Measurements from ENCODE around the gene ZBTB7C. TPM values are rescaled to one million over a fixed set of nuclear protein-coding genes. Genes with fewer than 3 reads are reported as not detected.

Gene ZBTB7C
- total and polyA plus RNA-seq, 10 of the 15 experiments (the other 5 are each of a cell fraction or from before 2014, with no cell fraction given): under 0.01 to 0.08 (median 0.01) TPM; not detected in 7

GRCh38 chr18:48040457-48041110 is 368.6 kb downstream of the ZBTB7C start (continued):
- TF ChIP-seq, protein P1, sequence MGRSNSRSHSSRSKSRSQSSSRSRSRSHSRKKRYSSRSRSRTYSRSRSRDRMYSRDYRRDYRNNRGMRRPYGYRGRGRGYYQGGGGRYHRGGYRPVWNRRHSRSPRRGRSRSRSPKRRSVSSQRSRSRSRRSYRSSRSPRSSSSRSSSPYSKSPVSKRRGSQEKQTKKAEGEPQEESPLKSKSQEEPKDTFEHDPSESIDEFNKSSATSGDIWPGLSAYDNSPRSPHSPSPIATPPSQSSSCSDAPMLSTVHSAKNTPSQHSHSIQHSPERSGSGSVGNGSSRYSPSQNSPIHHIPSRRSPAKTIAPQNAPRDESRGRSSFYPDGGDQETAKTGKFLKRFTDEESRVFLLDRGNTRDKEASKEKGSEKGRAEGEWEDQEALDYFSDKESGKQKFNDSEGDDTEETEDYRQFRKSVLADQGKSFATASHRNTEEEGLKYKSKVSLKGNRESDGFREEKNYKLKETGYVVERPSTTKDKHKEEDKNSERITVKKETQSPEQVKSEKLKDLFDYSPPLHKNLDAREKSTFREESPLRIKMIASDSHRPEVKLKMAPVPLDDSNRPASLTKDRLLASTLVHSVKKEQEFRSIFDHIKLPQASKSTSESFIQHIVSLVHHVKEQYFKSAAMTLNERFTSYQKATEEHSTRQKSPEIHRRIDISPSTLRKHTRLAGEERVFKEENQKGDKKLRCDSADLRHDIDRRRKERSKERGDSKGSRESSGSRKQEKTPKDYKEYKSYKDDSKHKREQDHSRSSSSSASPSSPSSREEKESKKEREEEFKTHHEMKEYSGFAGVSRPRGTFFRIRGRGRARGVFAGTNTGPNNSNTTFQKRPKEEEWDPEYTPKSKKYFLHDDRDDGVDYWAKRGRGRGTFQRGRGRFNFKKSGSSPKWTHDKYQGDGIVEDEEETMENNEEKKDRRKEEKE (IDR thresholded peaks at IDR 0.05): no peak

DNA sequence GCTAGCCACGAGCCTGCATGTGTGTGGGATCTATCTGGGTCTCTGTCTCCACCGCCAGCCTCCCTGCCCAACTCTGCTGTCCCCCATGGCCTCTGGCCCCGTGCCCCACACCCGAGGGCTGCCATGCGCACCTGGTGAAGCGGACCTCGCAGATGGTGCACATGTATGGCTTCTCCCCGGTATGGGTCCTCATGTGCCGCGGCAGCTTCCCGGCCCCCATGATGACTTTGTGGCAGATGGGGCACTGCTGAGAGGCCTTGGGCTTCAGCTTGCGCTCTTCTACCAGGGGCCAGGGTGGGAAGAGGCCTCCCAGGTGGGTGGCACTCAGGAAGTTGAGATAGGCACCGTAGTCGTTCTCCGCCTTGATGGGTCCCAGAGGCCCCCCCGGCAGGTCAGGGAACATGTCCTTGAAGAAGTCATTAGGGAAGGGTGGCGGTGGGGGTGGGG is 369.4 kb downstream of the ZBTB7C start:
- no peaks in the 10 kb centered on the region for H3K9me3 ChIP-seq (replicated peaks; ENCODE audit: control insufficient read depth, insufficient read depth, low read length)
- BruUV-seq (replicated peaks): no TSS peak
- H3K4me3 ChIP-seq: no peak overlapping the region
- DNase-seq (ENCODE audit: low read depth, low spot score): no peak
- ChIA-PET SMC1A (ENCODE audit: uncharacterized antibody, unreplicated experiment) (no interaction called here), RAD21 (ENCODE audit: unreplicated experiment) (no interaction called here), POLR2A (no interaction called here), CTCF (no interaction called here)
- H3K9ac ChIP-seq (ENCODE audit: control insufficient read depth, insufficient read depth, low read length): no peak overlapping the region
- H3K36me3 ChIP-seq (ENCODE audit: control insufficient read depth in 2 of 2, insufficient read depth in 2 of 2, low read length in 1 of 2): no peaks in the 10 kb centered on the region
- in situ Hi-C loops (cut with MboI) (no loop called here), intact Hi-C loops (cut with micrococcal nuclease; ENCODE audit: unreplicated experiment) (no loop called here)
- TF ChIP-seq SIX5 (IDR thresholded peaks at IDR 0.05; ENCODE audit: low read depth, low read length, severe bottlenecking) (no peak), BHLHE40 (IDR thresholded peaks at IDR 0.05; ENCODE audit: borderline replicate concordance in 1 of 2, low read depth in 2 of 2, low read length in 1 of 2) (no peak), TARDBP (IDR thresholded peaks at IDR 0.05; ENCODE audit: borderline replicate concordance) (no peak)
- H3K79me2 ChIP-seq (ENCODE audit: control insufficient read depth, insufficient read depth, low read length): no peaks in the 10 kb centered on the region
- no peak overlapping the region for H3K4me2 ChIP-seq (ENCODE audit: control insufficient read depth, insufficient read depth)
- no peaks in the 10 kb centered on the region for H3K4me1 ChIP-seq (ENCODE audit: control insufficient read depth, insufficient read depth, low read length)
- peaks cover 0 to 3% of the 10 kb centered on the region in 2 experiments; a peak in 3 of 4 replicates for H3K27me3 ChIP-seq (replicated peaks in 1 of 2; ENCODE audit: control insufficient read depth in 2 of 2, insufficient read depth in 2 of 2, low read length in 1 of 2)
- H4K20me1 ChIP-seq (ENCODE audit: control insufficient read depth, insufficient read depth): no peaks in the 10 kb centered on the region
- ATAC-seq: no peak
- WGBS (ENCODE audit: insufficient coverage, insufficient replicate concordance, low lambda C conversion rate, missing lambda C conversion rate): 65% methylated on average over 15 of the region's 17 CpGs
- H2AFZ ChIP-seq (ENCODE audit: control insufficient read depth, low read depth, low read length): no peak overlapping the region
- FAIRE-seq: no peak
- H3K27ac ChIP-seq (ENCODE audit: control insufficient read depth, insufficient read depth): no peak overlapping the region

Data from GM12878 (cell line).